Erythroblast (primary cell): ENCODE data around the gene FBL.

Experiments used
- GATA1 ChIP-seq: IDR thresholded peaks from 2 replicates; pipeline ENCODE4 v1.6.1; 2011; ENCODE audit warnings: low read depth, mild to moderate bottlenecking, control low read depth, low read length, moderate library complexity
- POLR2A ChIP-seq: IDR thresholded peaks from 2 replicates; pipeline ENCODE4 v1.6.1; 2011; ENCODE audit warnings: mild to moderate bottlenecking, low read length

GRCh38 chr19:39852882-39853281 is 6.7 kb upstream of the FBL start:
- TF ChIP-seq POLR2A (no peak), GATA1 (no peak)
